Stimulated activated CD8-positive, alpha-beta memory T cell treated with anti-CD3 and anti-CD28 coated beads, Interleukin-2, amount 100 ng/mL, for 48 hours (primary cell): ENCODE measurements around the gene PPIF.
A peak's percentile ranks its signal among the peaks of the same experiment; 100 is the strongest.
"Not testable (repeated sequence)": the region's sequence is repeated elsewhere in the genome, so short reads cannot be mapped to it uniquely, and the experiment has no call there.

Experiments used
- DNase-seq, 2 donors: peaks; one replicate each; pipeline ENCODE4 v3.0.0-alpha.2; 2020; ENCODE audit warnings: low read depth in 2 of 2

The PPIF gene

GRCh38 chr10:79331709-79332108 lies 15.6 kb upstream of the PPIF start:
- DNase-seq: peak; percentile 68 to 76

DNA sequence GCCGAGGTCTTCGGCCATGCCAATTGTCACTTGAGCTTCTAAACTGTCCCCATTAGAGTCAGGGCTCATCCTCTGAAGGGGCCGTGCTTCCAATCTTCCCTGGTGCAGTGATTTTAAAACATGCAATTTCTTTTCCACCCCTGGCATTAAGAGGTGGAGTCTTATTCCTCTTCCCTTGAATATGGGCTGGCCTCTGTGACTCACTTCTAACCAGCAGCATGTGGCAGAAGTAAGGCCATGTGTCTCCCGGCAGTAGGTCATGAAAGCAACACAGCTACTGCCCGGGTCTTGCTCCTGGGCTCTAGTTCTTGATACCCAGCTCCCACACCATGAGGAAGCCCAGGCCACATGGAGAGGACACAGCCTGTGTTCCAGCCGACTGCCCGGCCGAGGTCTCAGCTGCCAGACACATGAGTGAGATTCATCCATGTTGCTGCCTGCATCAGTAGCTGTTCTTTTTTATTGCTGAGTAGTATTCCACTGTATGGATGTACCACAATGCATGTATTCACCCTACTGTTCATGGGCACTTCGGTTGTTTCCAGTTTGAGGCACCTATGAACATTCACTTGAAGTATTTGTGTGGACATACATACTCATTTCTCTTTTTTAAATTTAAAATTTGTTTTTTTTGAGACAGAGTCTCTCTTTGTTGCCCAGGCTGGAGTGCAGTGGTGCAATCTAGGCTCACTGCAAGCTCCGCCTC lies 14.5 kb upstream of the PPIF start:
- not testable (repeated sequence) for DNase-seq

GRCh38 chr10:79333513-79333912 lies 13.8 kb upstream of the PPIF start:
- no peak for DNase-seq

DNA sequence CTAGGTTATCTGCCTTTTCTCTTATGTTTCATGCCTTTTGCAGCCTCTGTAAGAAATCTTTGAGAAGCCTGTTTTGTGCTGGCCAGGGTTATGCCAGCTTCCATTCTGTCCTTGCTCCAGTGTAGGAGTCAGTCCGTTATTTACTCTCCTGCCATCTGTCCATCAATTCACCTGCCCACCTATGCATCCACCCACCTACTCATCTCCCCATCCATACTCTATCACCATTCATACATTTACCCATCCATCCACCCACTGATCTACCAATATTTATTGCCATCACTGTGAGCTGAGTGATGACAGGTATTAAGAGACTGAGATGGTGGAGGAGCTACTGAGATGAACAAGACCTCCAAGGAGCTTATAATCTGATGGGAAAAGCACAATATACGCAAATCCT lies 12.7 kb upstream of the PPIF start:
- no peak for DNase-seq

GRCh38 chr10:79335094-79335469 lies 12.2 kb upstream of the PPIF start:
- DNase-seq: no peak

- DNase-seq: no peak
Observed at GRCh38 chr10:79335470-79336235, 11.6 kb upstream of the PPIF start.

DNA sequence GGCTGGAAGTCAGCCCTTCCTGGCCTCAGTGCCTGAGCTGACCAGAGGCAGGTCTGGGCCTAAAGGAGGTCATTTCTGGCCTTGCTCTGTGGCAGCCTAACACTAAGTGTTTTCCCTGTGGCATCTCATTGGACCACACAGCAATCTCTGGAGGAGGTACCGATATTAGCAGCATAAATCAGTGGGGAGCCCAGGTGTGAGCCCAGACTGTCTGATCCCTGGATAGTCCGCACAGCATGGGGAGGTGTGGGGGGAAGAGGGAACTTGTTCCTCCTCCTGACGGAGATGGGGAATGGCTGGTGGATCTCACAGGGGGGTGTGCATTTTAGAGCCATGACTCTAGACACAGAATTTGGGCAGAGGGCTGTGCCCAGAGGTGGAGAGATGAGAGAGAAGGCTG lies 11.0 kb upstream of the PPIF start:
- DNase-seq: no peak

DNA sequence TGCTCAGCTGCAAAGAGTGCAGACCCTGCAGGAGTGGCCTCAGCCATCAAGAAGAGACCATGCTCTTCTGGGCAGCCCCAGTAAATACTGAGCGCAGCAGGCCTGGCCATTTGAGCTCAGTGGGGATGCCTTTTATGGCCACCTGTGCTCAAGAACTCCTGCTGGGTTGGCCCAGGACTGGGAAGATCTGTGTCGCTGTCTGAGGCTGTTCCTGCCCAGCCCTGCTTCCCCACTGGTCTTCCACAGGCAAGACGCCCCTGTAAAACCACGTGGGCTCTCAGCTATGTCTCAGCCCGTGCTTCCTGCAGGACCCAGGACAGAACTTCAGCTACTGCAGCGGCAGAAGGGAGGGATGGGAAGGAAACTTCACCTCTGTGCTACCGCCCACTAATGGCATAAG lies 10.5 kb upstream of the PPIF start:
- DNase-seq: no peak

- DNase-seq: not testable (repeated sequence)
Observed at GRCh38 chr10:79337783-79338469, 9.3 kb upstream of the PPIF start.

DNA sequence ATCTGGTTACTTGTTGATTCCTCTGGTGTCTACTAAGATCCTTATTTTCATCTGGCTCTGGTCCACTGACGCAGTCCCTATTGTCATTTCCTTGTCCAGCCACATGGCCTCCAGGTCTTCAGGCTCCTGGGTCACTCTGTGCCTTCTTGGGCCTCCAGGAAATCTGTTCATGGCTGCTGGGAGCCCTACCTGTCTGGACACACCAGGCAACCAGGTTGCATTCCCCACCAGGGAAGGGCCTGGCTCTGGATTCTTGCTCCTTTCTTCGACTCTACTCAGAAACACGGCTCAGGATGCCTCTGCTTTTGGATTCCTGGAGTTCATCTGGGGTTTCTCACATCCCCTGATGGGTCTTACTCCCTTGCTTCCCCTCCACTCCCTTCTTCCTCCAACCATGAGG lies 8.0 kb upstream of the PPIF start:
- DNase-seq: no peak

- DNase-seq: no peak
Observed at GRCh38 chr10:79340646-79341244, 6.5 kb upstream of the PPIF start.

DNA sequence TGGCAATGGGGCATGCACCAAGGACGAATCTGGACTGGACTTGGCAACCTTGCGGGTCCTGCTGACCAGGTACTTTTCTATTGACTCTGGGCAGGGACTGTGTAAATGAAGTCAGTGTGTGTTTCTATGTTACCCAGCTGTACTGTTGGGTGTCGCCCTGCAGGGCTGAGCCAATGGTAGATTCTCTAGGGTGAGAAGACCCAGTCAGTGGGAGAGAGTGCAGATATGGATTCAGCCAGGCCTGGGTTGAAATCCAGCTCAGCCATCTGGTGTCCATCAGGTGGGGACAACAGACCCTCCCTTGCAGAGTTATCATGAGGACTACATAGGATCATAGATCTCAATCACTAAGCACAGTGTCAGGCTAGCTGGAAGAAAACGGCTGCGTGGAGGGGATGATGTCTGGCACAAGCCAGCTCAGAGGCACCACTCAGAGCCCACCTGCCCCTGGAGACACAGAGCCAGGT lies 4.9 kb upstream of the PPIF start:
- no peak for DNase-seq

GRCh38 chr10:79342811-79343561 lies 4.3 kb upstream of the PPIF start:
- DNase-seq: no peak

- DNase-seq: no peak
Observed at GRCh38 chr10:79344502-79345195, 2.6 kb upstream of the PPIF start.

- DNase-seq: no peak
Observed at GRCh38 chr10:79345241-79346011, 1.8 kb upstream of the PPIF start.

DNA sequence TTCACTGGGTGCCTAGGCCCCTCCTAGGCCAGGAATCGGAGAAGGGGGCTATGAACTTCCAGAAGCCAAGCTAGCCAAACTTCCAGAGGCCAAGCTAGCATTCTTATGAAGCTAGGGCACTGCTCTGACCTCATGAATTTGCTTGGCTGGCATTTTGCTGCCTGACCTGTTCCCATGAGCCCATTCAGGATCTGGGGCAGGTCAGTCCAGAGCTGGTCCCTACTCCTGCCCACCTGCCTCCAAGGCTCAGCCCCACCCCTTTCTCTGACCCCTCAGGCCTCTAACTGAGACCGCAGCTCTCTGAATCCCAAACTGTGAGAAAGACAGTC lies 1.3 kb upstream of the PPIF start:
- DNase-seq: no peak

GRCh38 chr10:79346388-79347225 lies 662 bp upstream of the PPIF start:
- no peak for DNase-seq

GRCh38 chr10:79347894-79348639 lies 798 bp downstream of the PPIF start:
- DNase-seq: peak; percentile 67 to 70

GRCh38 chr10:79348640-79348988 lies 1.3 kb downstream of the PPIF start:
- DNase-seq: no peak
